HUES48 (cell line): ENCODE data around the gene PIAS2.

Source experiments
- H3K27ac ChIP-seq: one replicate; pipeline ENCODE4 v1.7.0; 2013; ENCODE audit warnings: low read depth, low read length, inconsistent platforms
- H3K27me3 ChIP-seq: 2 replicates; pipeline ENCODE4 v1.6.1; 2013; ENCODE audit warnings: mild to moderate bottlenecking, low read length; ENCODE audit not compliant: control insufficient read depth, insufficient read depth
- H3K36me3 ChIP-seq: 2 replicates; pipeline ENCODE4 v1.6.1; 2013; ENCODE audit warnings: low read length; ENCODE audit not compliant: control insufficient read depth, insufficient read depth
- H3K4me1 ChIP-seq: 2 replicates; pipeline ENCODE4 v1.6.1; 2013; ENCODE audit warnings: mild to moderate bottlenecking, low read length; ENCODE audit not compliant: control insufficient read depth, insufficient read depth
- H3K4me3 ChIP-seq: 2 replicates; pipeline ENCODE4 v1.5.1; 2013; ENCODE audit warnings: mild to moderate bottlenecking, low read depth, low read length
- H3K9ac ChIP-seq: 2 replicates; pipeline ENCODE4 v1.6.1; 2013; ENCODE audit warnings: mild to moderate bottlenecking, low read depth, low read length, moderate library complexity
- H3K9me3 ChIP-seq: 2 replicates; pipeline ENCODE4 v1.6.1; 2013; ENCODE audit warnings: low read length; ENCODE audit not compliant: control insufficient read depth, insufficient read depth

The PIAS2 gene

DNA sequence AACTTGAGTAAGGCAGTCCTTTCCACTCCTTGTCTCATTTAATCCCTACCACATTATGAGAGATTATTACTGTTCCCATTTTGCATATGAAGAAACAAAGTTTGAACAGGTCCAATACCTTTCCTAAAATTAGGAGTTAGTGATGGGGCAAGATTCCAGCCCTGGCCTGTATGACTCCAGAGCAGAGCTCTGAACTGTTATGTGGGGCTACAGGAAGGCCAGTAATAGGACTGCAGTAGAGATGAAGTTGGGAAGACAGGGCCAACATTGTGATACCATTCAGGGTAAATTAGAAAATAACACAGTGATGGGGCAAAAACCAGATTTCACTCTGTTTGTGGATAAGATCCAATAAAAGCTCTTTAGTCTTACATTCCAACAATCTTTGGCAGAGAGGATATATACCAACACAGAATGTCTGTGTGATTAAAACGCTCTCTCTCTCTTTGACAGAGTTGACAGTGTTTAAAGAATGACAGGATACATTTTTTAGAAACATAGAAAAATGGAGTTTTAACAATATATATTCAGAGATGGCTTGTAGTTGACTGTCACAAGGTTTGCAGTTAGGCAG, 22.8 kb upstream of the PIAS2 start:
- no peak overlapping the region for H3K4me3 ChIP-seq
- no peak overlapping the region for H3K9ac ChIP-seq
- H3K27me3 ChIP-seq, result no peaks in the 10 kb centered on the region
- peaks cover 12% of the 10 kb centered on the region for H3K4me1 ChIP-seq
- no peaks in the 10 kb centered on the region for H3K36me3 ChIP-seq
- no peaks in the 10 kb centered on the region for H3K9me3 ChIP-seq
- no peak overlapping the region for H3K27ac ChIP-seq

DNA sequence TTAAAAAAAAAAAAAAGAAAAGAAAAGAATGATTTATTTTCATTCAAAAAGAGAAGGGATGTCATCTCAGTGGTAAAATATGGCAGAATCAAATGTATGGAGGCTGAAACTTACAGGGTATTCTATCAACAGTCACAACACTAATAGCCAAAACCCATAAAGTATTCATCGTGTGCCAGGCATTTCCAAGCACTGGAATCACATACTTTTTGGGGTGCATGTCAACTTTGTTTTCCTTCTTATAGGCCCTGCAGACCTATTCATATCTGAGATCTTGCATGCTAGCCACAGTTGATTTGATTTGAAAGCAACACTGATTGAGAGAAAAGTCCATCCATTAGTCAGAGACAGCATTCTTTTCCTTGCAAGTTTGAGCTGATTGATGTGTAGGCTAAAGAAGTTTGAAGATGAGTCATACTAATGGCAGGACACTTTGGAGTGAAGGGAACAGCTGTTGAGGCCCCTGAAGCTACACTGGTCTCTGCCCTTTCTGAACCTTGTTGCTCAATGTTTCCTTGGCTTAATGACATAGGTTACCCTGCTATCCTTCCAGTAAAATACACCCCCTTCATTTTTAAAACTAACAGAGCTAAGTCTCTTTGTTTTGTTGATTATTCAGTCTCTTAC, 22.1 kb upstream of the PIAS2 start:
- Histone ChIP-seq H3K9me3 (no peaks in the 10 kb centered on the region), H3K4me3 (no peak overlapping the region)

DNA sequence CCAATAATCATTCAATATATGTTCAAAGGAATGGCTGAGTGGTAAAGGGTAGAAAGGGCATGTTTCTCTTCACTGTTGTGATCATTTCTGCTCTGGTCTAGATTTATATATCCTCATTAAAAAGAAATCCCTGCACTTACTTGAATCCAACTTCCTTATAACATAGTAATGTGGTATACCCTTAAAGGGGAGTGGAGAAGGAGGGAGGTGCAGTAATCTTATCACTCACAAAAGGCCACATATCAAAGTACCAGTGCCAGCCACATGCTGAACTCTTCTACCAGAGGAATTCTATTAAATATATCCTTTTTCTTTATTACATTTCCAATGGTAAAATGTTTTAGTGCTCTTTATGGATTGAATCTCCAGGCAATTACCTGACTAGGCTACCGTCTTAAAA, 3.3 kb upstream of the PIAS2 start:
- Histone ChIP-seq H3K27ac (no peak overlapping the region), H3K36me3 (no peaks in the 10 kb centered on the region), H3K27me3 (no peaks in the 10 kb centered on the region), H3K4me3 (no peak overlapping the region), H3K9me3 (no peaks in the 10 kb centered on the region), H3K4me1 (peaks cover 10% of the 10 kb centered on the region), H3K9ac (no peak overlapping the region)

More for the DNA sequence above, 22.1 kb upstream of the PIAS2 start:
- Histone ChIP-seq H3K4me1 (peaks cover 12% of the 10 kb centered on the region), H3K9ac (no peak overlapping the region), H3K36me3 (no peaks in the 10 kb centered on the region), H3K27ac (no peak overlapping the region), H3K27me3 (no peaks in the 10 kb centered on the region)

DNA sequence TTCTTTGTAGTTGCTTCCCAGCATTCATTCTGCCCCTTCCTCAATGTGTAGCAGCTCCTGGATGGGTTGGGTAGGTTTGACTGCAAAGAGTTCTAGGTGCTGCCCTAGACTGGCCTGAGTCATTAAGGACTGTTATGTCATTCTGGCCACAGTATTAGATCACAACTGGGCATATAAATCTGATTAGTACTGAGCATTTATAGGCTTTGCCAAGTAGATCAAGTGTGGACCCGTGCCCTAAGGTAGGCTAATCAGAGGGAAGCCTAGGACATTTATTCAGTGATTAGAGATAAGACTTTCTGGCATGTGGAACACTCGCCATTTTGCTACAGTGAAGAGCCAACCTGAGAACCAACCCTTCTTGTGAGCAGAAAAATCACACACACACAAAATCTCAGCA, 2.8 kb upstream of the PIAS2 start:
- Histone ChIP-seq H3K36me3 (no peaks in the 10 kb centered on the region), H3K9me3 (no peaks in the 10 kb centered on the region), H3K4me1 (peaks cover 14% of the 10 kb centered on the region), H3K27ac (no peak overlapping the region), H3K9ac (no peak overlapping the region), H3K4me3 (no peak overlapping the region), H3K27me3 (no peaks in the 10 kb centered on the region)

DNA sequence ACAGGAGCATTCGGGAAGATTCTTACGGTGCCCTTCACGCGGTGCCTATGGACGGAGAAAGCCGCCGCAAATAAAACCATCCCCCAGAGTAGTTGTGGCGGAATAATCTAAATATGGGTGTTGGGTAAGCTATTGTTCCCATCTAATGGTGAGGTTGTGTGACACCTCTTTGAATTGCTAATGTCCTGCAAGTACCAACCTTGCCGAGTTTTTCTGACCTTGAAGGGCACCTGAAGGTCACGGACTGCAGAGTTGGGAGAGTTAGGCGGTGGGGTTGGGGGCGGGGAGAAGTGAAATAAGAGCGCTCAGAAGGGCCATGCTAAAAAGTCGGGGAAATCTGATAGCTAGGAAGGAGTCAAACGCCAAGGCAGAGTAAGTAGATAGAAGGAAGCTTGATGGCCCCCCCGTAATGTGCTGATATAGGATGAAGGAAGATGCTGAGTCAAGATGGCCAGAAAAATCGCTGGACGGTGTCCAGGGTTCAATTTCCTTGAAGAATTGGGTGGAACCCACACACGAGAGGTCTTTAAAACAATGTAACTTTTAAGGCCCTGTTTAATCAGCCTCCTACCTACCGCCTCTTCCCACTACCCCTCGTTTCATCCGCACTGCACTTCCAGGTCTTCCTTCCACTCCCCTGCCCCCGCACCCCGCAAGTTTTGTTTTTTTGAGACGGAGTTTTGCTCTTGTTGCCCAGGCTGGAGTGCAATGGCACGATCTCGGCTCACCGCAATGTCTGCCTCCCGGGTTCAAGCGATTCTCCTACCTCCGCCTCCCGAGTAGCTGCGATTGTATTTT, 695 bp upstream of the PIAS2 start:
- peaks cover 35% of the 10 kb centered on the region for H3K4me1 ChIP-seq

DNA sequence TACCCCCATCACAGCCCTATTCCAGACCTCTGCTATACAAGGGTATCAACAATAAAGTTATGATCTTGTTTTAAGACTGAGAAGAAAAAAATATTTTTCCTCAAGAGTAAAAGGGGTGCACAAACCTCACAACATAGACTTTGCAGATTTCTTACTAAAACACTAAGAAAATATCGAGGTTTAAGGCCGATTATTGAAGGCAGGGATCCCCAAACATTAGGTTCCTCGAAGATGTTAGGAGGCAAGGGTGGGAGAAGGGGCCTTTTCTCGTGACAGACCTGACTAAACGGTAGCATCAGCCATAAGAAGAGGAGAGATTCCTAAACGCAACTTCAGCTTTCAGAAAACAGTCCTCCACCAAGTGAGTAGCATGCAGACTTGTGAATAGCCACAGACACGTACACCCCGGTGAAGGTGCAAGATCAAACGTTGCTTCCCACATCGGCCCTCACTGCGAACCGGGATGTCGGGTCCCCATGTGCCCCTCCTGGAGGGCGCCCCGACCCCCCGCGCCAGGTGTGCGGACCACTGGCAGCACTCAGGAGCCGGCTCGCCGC, 678 bp downstream of the PIAS2 start:
- Histone ChIP-seq H3K36me3 (no peaks in the 10 kb centered on the region), H3K27ac (peak overlapping the region; percentile 96), H3K4me1 (peaks cover 44% of the 10 kb centered on the region), H3K27me3 (no peaks in the 10 kb centered on the region), H3K9ac (peak overlapping the region; percentile 91), H3K4me3 (peak overlapping the region; percentile 96), H3K9me3 (no peaks in the 10 kb centered on the region)

More for the DNA sequence above, 695 bp upstream of the PIAS2 start:
- Histone ChIP-seq H3K27ac (peak overlapping the region; percentile 96), H3K9me3 (no peaks in the 10 kb centered on the region), H3K27me3 (no peaks in the 10 kb centered on the region), H3K36me3 (no peaks in the 10 kb centered on the region), H3K9ac (peak overlapping the region; percentile 91), H3K4me3 (peak overlapping the region; percentile 96)

DNA sequence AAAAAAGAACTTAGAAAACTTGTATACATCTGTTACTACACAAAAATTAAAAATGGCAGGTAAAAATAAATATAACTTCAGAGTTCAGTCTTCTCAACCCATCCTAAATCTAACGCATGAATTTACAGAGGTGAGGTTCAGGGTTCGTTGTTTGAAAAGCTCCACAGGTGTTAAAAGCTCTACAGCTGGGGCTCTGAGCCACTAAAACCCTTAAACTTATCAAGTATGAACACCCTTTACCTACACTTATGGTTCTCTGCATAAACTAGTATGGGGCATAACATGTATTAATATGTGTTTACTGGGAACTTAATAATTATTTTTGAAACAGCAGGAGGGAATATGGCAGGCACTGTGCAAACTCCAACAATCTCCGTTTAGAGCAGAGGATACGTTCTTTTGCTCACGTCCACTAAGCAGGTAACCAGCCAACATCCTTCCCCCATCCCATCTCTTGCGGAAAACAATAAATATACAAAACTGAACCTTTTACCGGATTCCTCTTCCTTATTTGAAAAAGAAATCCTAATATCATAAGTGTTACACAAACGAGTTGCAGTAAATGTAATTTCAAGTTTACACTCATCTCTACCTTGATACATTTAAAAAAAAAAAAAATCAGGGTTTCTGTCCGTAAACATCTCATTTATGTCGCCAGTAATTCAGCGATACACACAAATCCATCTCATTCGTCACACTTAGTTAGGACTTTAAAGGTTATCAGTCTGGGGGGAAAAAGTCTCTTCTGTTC, 1.3 kb downstream of the PIAS2 start:
- no peaks in the 10 kb centered on the region for H3K27me3 ChIP-seq
- H3K27ac ChIP-seq, result no peak overlapping the region
- H3K4me3 ChIP-seq, result peak overlapping the region; percentile 96
- H3K36me3 ChIP-seq, result no peaks in the 10 kb centered on the region
- H3K4me1 ChIP-seq, result peaks cover 45% of the 10 kb centered on the region
- no peaks in the 10 kb centered on the region for H3K9me3 ChIP-seq
- H3K9ac ChIP-seq, result 0 out of 2 replicates have a peak overlapping the region, but pooled peaks have one; percentile 91

DNA sequence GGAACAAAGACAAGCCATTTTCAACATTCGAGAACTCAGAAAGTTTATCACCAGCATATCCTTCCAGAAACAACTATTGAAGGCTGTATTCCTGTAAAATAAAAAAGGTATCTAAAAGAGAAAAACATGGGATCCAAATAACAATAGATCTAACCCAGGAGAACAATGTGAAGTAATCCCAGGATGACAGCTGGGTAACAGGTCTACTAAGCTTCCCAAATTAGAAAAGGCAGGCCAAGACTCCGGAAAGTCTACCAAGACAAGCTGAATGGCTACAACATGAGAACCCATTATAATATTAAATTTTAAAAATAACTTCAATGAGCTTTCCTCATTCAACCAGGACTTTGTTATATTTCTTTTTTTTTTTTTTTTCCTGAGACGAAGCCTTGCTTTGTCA, 6.5 kb downstream of the PIAS2 start:
- Histone ChIP-seq H3K9me3 (0 out of 2 replicates have a peak, but pooled peaks cover 2% of the 10 kb centered on the region), H3K4me1 (peaks cover 48% of the 10 kb centered on the region), H3K36me3 (0 out of 2 replicates have a peak, but pooled peaks cover 3% of the 10 kb centered on the region), H3K27ac (no peak overlapping the region), H3K27me3 (no peaks in the 10 kb centered on the region), H3K4me3 (no peak overlapping the region), H3K9ac (no peak overlapping the region)

DNA sequence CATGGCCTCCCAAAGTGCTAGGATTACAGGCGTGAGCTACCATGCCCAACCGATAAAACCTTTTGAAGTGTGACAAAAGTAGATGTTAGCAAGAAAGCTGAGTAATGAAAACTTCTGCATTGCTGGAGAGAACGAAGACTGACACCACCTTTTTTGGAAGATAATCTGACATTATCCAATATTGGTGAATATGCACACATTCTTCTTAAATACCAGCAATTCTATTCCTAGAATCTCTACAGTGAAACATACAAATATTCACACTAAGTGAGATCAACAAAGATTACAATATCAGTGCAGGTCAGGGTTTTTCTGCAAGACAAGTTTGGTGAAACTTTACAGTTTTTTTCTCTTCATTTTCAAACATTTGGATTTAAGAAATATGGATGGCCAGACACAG, 7.8 kb downstream of the PIAS2 start:
- Histone ChIP-seq H3K9me3 (0 out of 2 replicates have a peak, but pooled peaks cover 2% of the 10 kb centered on the region), H3K4me3 (no peak overlapping the region), H3K4me1 (peaks cover 38% of the 10 kb centered on the region), H3K27me3 (no peaks in the 10 kb centered on the region), H3K9ac (no peak overlapping the region), H3K27ac (no peak overlapping the region), H3K36me3 (0 out of 2 replicates have a peak, but pooled peaks cover 3% of the 10 kb centered on the region)

DNA sequence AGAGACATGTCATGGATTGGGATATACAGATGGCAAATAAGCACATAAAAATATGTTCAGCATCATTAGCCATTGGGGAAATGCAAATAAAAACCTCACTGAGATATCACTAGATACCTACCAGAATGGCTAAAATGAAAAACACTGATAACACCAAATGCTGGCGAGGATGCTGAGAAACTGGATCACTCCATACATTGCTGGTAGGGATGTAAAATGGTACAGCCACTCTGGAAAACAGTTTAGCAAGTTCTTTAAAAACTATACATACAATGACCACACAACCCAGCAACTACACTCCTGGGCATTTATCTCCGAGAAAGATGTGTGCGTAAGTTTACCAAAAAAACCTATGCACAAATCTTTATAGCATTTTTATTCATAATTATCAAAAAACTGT, 13.9 kb downstream of the PIAS2 start:
- Histone ChIP-seq H3K27ac (no peak overlapping the region), H3K27me3 (no peaks in the 10 kb centered on the region), H3K9me3 (0 out of 2 replicates have a peak, but pooled peaks cover 2% of the 10 kb centered on the region), H3K36me3 (0 out of 2 replicates have a peak, but pooled peaks cover 3% of the 10 kb centered on the region), H3K4me1 (peaks cover 14% of the 10 kb centered on the region), H3K4me3 (no peak overlapping the region), H3K9ac (no peak overlapping the region)
